Fibroblast of skin of abdomen (primary cell): Measurements from ENCODE around the gene RFLNA.

Source experiments
- DNase-seq: peaks from one replicate; pipeline ENCODE4 v3.0.0-alpha.2; 2013

Gene RFLNA

DNA sequence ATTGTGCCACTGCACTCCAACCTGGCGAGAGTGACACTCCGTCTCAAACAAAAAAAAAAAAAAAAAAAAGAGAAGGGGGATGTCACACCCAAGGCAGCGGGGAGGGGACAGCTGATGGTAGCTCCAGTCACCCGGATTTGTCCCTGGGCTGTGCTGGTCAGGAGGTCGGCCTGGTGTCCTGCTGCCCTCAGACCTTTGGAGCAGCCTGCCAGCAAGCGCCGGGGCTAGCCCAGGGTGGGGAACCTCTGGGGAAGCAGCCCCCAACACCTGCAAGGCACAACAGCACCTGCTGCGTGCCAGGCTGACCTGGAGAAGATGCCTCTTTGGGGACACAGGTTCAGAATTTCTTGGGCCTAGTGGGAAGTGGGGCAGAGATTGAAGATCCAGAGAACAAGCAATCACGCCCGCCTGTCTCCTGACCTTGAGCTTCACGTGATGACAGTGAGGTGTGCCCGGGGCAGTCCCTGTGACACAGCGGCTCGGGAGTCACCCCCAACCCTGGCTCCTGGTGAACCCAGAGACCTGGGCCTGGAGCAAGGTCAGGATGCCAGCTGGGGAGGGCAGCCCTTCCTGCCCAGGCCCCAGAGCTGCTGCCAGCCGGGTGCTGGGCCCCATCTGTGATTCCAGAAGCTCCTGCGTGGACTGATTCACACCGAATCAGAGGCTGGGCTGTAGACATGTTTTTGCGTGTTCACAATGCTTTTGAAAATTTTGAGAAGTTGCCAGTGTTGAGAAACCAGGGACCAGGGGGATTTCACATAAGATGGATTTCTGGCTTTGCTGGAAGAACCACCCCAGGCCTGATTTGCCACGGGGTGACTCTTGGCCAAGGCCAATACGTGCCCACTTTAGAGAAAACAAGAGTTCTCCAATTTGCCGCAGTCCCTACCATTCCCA, 66.4 kb downstream of the RFLNA start:
- DNase-seq = no peak

DNA sequence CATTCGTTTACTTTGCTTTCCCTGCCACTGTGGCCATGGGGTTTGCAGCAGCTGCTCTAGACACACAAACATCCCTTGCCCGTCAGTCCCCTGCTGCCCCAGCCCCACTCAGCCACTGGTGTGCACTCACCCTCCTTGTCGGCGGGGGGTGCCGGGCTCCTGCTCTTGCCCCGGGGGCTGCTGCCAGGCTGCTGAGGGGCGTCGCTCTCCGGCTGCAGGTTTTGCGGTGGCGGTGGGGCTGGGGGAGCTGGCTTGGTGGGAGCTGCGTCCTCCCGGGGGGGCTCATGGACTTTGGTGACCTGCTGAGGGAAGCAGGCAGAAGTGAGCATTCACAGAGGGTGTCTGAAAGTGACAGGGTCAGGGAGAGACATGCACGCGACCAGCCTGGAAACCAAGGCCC, 67.1 kb downstream of the RFLNA start:
- DNase-seq = no peak

DNA sequence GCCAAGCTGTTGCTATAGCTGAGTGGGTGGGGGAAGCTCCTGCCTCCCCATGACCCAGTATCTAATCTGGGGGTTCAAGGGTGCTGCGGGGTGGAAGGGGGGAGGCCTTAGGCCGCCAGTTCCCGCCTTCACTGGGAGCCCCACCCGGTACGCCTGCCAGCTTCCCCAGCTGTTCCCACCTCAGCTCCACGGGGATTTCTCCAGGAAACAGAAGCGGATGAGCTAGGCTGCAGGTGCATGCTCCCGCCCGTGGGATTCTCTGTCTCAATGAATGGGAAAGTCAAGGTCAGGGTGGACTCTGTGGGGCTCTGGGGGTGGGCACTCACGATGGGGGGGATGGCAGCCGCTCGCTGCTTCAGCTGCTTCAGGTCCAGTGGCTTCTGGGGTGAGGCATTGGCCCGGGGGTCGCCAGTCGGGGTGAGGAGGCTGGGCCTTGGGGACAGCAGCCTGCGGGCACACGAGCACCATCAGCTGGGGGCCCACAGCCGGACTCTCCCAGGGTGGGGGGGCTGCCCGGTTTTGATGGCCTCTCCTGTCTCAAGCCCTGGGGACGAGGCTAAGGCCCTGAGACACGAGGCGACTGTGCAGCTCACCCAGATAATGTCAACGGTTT, 68.6 kb downstream of the RFLNA start:
- no peak for DNase-seq

DNA sequence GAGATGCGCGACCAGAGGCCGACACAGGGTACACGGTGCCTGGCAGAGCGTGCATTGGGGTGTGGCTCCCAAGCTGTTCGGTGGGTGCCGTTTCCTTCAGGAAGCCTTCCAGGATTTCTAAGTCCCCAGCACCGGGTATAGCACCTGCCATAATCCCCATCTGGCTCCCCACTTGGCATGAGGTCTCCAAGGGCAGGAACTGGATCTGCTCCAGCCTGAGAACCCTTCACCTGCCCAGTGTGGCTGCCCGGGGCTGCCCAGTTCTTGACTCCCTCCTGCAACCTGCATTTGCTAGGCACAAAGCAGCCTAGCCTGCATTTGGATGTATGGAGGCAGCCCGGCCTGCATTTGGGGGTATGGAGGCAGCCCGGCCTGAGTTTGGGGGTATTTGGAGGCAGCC, 69.7 kb downstream of the RFLNA start:
- no peak for DNase-seq
